ENCODE data around the gene KIF2C. TPM values are rescaled to one million over a fixed set of nuclear protein-coding genes. Genes with fewer than 3 reads are reported as not detected.
"Not testable (repeated sequence)": the region's sequence is repeated elsewhere in the genome, so short reads cannot be mapped to it uniquely, and the experiment has no call there.

The KIF2C gene
- total RNA-seq, 1 donor from 2014 or later = 0.13 TPM

- DNase-seq (ENCODE audit: low read depth) = no peak
These were observed 70.6 kb downstream of the KIF2C start for GRCh38 chr1:44810101-44810761.

- not testable (repeated sequence) for DNase-seq (ENCODE audit: low read depth)
These were observed 71.1 kb downstream of the KIF2C start for GRCh38 chr1:44810762-44811105.

GRCh38 chr1:44811234-44811633 is 71.6 kb downstream of the KIF2C start:
- DNase-seq (ENCODE audit: low read depth) = no peak

GRCh38 chr1:44812822-44813543 is 73.3 kb downstream of the KIF2C start:
- DNase-seq (ENCODE audit: low read depth) = no peak

GRCh38 chr1:44815926-44816325 is 76.3 kb downstream of the KIF2C start:
- DNase-seq (ENCODE audit: low read depth) = not testable (repeated sequence)

- DNase-seq (ENCODE audit: low read depth) = no peak
These were observed 77.7 kb downstream of the KIF2C start for GRCh38 chr1:44817307-44817706.

Other genes starting within 250 kb of the KIF2C start
- 20.8 and 25.5 TPM in 2 replicates for gene TMEM53, start 65.4 kb upstream of the KIF2C start, total RNA-seq
- gene ARMH1, start 65.1 kb upstream of the KIF2C start, total RNA-seq = 7.0 and 13.9 TPM in 2 replicates
- gene RNU5D-1, start 8.7 kb upstream of the KIF2C start, total RNA-seq = not detected in 2 replicates
- gene RPS8, start 35.7 kb downstream of the KIF2C start, total RNA-seq = 1,824 and 2,185 TPM in 2 replicates
- 0.59 TPM in 1 of 2 replicates, not detected in the other for gene BEST4, start 48.3 kb downstream of the KIF2C start, total RNA-seq
- gene PLK3, start 60.5 kb downstream of the KIF2C start, total RNA-seq = 40.0 and 72.5 TPM in 2 replicates
- gene DYNLT4, start 67.5 kb downstream of the KIF2C start, total RNA-seq = not detected in 2 replicates
- 5.4 and 20.8 TPM in 2 replicates for gene BTBD19, start 68.7 kb downstream of the KIF2C start, total RNA-seq
- 0.05 and 0.51 TPM in 2 replicates for gene PTCH2, start 103.4 kb downstream of the KIF2C start, total RNA-seq
- 50.4 and 65.9 TPM in 2 replicates for gene EIF2B3, start 246.8 kb downstream of the KIF2C start, total RNA-seq

All from myocyte (in vitro differentiated cells).